ENCODE data around the gene DNAH6. TPM values are rescaled to one million over a fixed set of nuclear protein-coding genes. Genes with fewer than 3 reads are reported as not detected.

The DNAH6 gene
- total RNA-seq, 1 experiment from 2014 or later: 0.26 TPM

GRCh38 chr2:84472856-84473565 lies 43.3 kb upstream of the DNAH6 start:
- H2AK5ac ChIP-seq (ENCODE audit: insufficient read length, low read length): no peak overlapping the region
- no peak overlapping the region for H2BK15ac ChIP-seq (ENCODE audit: low read depth, low read length)
- no CpG with 5 or more reads among the region's 6 CpGs for WGBS (ENCODE audit: extremely low coverage, insufficient read length, low lambda C conversion rate)
- H3K23ac ChIP-seq (ENCODE audit: insufficient read length, low read depth, low read length): no peak overlapping the region
- no peak overlapping the region for H3K4me2 ChIP-seq (ENCODE audit: insufficient read depth, insufficient read length, low read length)
- no peak overlapping the region for H2AFZ ChIP-seq (ENCODE audit: low read length)
- H3K36me3 Mint-ChIP-seq (ENCODE audit: insufficient read depth in 1 of 3, low read depth in 3 of 3): peaks cover 15 to 51% (median 36%) of the 10 kb centered on the region in 3 experiments
- no peaks in the 10 kb centered on the region for H4K20me1 ChIP-seq (ENCODE audit: control insufficient read depth, insufficient read depth, insufficient read length)
- H2BK20ac ChIP-seq (ENCODE audit: low read depth, low read length, poor library complexity, severe bottlenecking): no peak overlapping the region
- H3K27me3 Mint-ChIP-seq (ENCODE audit: low read depth): peaks cover 5% of the 10 kb centered on the region
- no peak overlapping the region for H3K4ac ChIP-seq (ENCODE audit: low read depth, low read length)
- H2BK120ac ChIP-seq (ENCODE audit: low read depth, low read length, poor library complexity, severe bottlenecking): no peak overlapping the region
- H3K23me2 ChIP-seq (ENCODE audit: insufficient read length, low read depth, low read length, poor library complexity, severe bottlenecking): no peaks in the 10 kb centered on the region
- H2BK5ac ChIP-seq (ENCODE audit: insufficient read length, low read length): no peak overlapping the region
- H3K14ac ChIP-seq (ENCODE audit: insufficient read depth, low read length): no peak overlapping the region
- H3K9me3 ChIP-seq (ENCODE audit: control insufficient read depth, low read depth, low read length): peaks cover 19% of the 10 kb centered on the region
- no peaks in the 10 kb centered on the region for H3K4me1 Mint-ChIP-seq
- no peaks in the 10 kb centered on the region for H3K79me1 ChIP-seq (ENCODE audit: insufficient read depth, low read depth, low read length, poor library complexity, severe bottlenecking)
- no peak overlapping the region for H3K56ac ChIP-seq (ENCODE audit: insufficient read length, low read depth, low read length)
- no peak for TF ChIP-seq CTCF (conservative IDR thresholded peaks at IDR 0.05)
- no peak overlapping the region for H3K27ac Mint-ChIP-seq
- DNase-seq: no peak
- H3K27ac ChIP-seq (ENCODE audit: insufficient read length, low read depth, low read length): no peak overlapping the region
- H4K5ac ChIP-seq (ENCODE audit: insufficient read length, low read depth, low read length): no peak overlapping the region
- no peaks in the 10 kb centered on the region for H3K27me3 ChIP-seq (ENCODE audit: insufficient read depth, low read length)
- H3K18ac ChIP-seq (ENCODE audit: insufficient read length, low read depth, low read length): no peak overlapping the region
- no peaks in the 10 kb centered on the region for H3K79me2 ChIP-seq (ENCODE audit: insufficient read depth, low read length)
- H3K4me1 ChIP-seq (ENCODE audit: insufficient read depth, low read length): no peaks in the 10 kb centered on the region
- H3K4me3 Mint-ChIP-seq: no peak overlapping the region
- H3K9me3 Mint-ChIP-seq: peaks cover 55 to 61% of the 10 kb centered on the region in 2 experiments
- H4K8ac ChIP-seq (replicated peaks; ENCODE audit: insufficient read length, low read depth, low read length): no peak overlapping the region
- no peak overlapping the region for H3T11ph ChIP-seq (ENCODE audit: low read length)
- no peak overlapping the region for H3K9ac ChIP-seq (ENCODE audit: extremely low read depth, insufficient read length, low read length)
- H2BK12ac ChIP-seq (ENCODE audit: insufficient read length, low read depth, low read length): no peak overlapping the region
- no peak overlapping the region for H4K91ac ChIP-seq (ENCODE audit: insufficient read length, low read depth, low read length)
